HG02678 (cell line): ENCODE results near the gene OR51B2.
"Not testable (repeated sequence)": the region's sequence is repeated elsewhere in the genome, so short reads cannot be mapped to it uniquely, and the experiment has no call there.

Experiments used
- ATAC-seq: cut with Tn5 transposase; IDR thresholded peaks from one replicate; pipeline ENCODE4 v1.9.1; 2021; ENCODE audit warnings: mild to moderate bottlenecking, moderate library complexity; ENCODE audit not compliant: unreplicated experiment

Gene OR51B2, protein sequence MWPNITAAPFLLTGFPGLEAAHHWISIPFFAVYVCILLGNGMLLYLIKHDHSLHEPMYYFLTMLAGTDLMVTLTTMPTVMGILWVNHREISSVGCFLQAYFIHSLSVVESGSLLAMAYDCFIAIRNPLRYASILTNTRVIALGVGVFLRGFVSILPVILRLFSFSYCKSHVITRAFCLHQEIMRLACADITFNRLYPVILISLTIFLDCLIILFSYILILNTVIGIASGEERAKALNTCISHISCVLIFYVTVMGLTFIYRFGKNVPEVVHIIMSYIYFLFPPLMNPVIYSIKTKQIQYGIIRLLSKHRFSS

DNA sequence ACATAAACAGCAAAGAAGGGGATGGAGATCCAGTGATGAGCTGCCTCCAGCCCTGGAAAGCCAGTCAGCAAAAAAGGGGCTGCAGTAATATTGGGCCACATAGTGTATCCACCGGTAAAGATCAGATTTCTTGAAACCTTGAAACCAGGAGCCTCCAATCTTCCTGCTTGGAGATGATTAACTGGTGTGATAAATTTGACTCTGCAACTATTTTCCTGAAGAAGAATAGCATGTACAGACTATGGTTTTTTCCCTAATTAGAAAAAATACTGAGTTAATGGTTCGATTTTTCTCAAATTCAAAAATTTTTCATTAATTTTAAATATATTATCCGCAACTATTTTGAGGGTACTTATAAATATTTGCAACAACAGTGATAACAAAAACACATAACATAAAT lies at the start of gene OR51B2:
Gene OR51B2 (minus strand): TSS at position 101 of the 400 bp plus-strand sequence. CDS start 0 bp downstream, at position 101.
- ATAC-seq = no peak

DNA sequence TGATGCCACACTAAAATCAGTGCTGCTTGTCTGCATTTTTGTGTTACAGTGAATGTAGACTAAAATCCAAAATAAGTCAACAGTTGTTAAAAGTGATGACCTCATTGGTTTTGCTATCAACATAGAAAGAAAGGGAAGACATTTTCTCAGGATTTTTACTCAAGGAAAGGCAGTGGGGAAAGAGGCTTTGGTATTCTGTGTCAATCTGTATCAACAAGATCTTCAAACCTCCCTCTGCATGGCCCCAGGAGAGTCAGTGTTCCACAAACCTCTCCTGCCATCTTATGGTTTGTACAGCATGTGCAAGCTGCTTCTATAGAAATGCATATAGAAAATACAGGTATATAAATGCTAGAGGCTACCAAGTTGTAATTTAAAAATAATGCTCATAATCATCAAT lies 45.7 kb upstream of the OR51B2 start:
- ATAC-seq = peak; percentile 66

DNA sequence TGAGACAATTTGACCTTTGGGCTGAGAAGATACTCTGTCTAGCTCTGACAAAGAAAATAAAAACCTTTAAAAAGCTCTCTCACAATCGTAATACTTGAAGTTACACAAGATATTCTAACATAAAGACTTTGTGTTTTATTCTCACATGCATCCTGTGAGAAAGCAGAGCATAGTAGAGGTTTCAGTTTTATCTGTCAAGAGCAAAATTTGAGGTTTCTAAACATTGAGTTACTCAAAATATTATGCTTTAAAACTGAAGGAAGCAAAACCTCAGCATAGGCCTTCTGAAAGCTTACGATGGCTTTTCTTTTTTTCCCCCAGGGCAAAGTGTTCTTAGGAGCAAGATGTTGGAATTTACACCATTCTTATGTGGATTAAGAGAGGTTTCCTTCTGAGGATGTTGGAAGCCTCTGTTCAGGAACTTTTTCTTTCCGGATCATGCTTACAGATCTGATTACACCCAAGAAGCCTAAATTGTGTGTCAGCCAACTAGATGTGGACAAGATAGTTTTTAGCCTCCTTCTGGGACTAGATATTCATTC lies 44.5 kb upstream of the OR51B2 start:
- ATAC-seq = peak; percentile 68

DNA sequence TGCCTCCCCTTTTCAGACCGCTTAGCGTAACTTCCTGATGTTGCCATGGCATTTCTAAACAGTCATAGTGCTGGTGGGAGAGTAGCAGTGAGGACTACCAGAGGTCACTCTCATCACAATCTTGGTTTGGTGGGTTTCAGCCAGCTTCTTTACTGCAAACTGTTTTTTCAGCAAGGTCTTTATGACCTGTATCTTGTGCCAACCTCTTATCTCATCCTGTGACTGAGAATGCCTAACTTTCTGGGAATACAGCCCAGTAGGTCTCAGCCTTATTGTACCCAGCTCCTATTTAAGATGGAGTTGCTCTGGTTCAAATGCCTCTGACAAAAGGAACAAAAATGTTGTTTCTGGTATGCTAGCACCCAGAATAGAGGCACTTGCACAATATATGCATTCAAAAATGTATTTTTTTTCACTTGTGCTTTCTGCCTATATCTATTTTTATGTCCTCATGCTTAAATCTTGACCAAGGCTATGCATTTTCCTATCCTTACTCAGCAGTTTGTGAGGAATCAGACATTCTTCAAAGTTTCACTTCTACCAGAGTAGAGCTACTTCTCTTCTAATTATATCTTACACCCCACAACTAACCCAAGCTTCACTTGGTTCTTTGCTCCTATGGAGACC lies 43.5 kb upstream of the OR51B2 start:
- no peak for ATAC-seq

DNA sequence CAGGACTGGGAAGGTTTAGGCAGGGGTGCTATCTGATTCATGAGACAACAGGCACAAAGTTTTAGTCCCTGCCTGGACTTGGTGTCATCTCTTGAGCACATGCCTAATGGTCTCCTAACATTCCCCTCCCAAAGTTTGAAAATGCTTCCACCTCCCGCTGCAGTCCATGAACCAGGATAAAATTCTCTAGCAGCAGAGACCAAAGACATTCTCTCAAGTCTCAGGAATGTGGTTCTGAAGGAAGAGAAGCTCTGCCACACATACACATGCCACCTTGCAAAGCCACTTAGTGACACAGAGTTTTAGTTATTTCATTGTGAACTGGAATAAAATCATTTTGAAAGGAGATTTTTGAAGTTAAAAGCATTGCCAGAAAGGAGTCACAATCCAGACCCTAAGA lies 42.8 kb upstream of the OR51B2 start:
- ATAC-seq = no peak

DNA sequence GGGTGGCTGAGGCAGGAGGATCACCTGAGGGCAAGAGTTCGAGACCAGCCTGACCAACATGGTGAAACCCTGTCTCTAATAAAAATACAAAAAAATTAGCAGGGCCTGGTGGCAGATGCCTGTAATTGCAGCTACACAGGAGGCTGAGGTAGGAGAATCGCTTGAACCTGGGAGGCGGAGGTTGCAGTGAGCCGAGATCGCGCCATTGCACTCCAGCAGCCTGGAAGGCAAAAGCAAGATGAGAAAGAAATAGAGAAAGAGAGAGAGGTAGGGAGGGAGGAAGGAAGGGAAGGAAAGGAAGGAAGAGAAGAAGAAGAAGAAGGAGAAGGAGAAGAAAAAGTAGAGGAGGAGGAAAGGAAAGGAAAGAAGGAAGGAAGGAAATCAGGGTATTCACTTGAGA lies 42.3 kb upstream of the OR51B2 start:
- not testable (repeated sequence) for ATAC-seq

DNA sequence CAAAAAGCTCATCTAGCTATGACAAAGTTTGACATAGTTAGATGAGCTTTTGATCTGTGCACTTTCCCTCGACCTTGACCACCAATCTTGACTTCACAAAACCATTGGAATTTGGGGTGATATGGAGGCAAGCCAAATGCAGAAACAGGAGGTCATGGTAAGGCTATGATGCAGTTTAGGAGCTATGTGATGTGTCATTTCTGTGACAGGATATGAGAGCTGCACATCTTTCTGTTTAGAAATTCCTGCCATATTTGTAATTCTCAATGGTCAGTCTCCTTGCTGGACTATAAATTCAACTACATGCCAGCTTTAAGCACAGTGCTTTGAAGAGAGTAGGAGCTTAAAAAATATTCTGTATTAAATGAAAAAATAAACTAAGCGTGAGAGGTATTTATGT lies 40.1 kb upstream of the OR51B2 start:
- ATAC-seq = no peak

DNA sequence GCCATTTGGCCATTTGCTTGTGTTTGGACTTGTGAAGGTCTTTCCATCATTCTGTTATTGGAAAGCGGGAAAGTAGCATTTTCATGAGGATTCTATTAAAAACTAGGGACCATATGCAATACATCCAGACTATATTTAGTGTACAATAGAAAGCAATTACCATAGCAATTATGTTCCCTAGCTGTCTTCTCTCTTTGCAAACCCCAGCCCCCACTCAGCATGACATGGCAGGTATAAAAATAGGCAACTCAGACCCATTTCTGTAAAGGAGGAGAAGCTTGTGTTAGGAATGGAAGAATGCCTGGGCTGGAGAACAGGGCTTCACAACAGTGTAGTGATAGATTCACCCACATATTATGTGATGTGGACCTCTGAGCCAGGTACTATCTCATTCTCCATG lies 39.6 kb upstream of the OR51B2 start:
- no peak for ATAC-seq

DNA sequence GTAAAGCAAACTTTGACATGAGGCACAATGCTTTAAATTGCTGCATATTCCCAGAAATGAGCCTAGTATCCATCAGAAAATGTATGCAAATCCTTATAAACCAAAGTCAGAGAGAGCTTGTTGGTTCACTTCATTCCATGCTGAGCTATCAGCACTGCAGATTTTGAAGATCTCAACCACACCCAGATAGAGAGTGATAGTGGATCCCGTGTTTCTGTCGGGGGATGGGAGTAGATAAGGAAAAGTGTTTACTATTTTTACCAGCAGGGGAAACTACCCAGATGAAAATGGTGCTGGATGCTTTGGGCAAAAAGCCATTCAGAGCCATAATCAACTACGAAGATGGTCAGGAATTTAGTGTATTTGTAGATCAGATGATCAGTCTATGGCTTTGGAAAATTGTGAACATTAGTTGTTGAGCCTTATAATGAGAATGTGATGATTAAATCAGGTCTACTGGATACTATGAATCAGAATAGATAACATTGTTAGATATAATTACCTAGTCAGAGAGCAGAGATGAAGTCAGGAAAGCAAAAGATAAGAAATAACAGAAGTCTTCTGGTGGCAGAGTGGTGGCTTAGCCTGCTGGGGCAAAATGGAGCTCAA lies 38.0 kb upstream of the OR51B2 start:
- ATAC-seq = no peak

DNA sequence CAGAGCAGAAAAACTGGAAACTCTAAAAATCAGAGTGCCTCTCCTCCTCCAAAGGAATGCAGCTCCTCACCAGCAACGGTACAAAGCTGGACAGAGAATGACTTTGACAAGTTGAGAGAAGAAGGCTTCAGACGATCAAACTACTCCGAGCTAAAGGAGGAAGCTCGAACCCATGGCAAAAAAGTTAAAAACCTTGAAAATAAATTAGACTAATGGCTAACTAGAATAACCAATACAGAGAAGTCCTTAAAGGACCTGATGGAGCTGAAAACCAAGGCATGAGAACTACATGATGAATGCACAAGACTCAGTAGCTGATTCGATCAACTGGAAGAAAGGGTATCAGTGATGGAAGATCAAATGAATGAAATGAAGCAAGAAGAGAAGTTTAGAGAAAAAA lies 31.9 kb upstream of the OR51B2 start:
- ATAC-seq = not testable (repeated sequence)

DNA sequence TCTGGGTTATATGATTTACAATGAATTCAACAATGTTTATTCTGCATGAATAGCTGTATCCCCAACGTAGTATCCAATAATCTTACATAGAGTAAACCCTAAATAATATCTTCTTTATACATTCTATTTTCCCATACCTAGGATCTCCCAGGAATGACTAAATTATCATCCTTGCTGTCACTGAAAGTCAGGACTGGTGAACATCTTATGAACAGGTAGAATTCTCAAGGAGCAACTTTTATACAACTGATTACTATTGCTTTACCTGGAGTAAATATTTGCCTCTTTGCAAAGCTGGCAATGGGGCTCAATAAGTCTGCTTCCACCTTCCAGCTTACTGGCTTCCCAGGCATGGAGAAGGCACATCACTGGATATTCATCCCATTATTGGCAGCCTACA lies 27.1 kb upstream of the OR51B2 start, which contains the start of gene OR51B6:
Gene OR51B6 (plus strand): TSS at position 301 of the 400 bp plus-strand sequence. CDS start 0 bp downstream, at position 301.
- no peak for ATAC-seq

DNA sequence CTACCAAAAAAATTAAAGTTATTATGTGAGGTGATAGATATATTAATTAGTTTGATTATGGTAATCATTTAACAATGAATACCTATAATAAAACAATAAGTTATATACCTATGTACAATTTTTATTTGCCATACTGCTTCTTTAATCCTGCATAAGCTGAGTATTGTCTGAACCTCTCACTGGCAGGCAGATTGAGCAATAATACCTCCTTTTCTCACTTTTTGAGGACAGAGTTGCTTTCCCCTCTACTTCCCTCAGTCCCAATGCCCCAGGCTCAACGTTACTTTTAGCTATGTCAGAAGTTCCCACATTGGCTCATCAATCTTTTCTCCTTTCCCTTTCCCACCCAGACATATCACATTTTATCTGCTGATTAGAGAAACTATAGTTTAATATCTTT lies 25.5 kb upstream of the OR51B2 start:
- ATAC-seq = no peak

DNA sequence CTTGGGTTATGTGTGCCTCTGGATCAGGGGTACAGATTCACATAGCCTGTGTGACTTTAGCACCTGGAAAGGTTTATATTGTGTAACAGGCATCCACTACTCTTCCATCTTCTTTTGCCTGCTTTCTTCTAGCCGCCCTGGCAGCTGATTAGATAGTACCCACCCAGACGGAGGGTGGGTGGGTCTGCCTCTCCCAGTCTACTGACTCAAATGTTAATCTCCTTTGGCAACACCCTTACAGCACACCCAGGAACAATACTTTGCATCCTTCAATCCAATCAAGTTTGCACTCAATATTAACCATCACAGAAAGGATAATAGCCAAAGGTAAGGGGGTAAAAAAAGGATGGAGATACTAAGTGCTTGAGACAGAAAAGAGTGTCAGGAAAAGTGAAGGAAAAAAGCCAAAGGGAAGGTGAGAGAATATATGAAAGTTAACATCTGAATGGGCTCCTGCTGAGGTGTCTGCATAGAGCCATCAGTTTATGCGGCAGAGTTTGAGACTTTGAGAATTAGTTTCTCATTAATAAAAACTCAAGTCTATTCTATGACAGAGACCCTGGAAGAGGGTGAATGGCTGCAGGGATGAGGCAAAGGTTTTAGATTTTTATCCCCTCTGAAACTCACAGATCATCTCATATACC lies 24.6 kb upstream of the OR51B2 start:
- ATAC-seq = no peak

DNA sequence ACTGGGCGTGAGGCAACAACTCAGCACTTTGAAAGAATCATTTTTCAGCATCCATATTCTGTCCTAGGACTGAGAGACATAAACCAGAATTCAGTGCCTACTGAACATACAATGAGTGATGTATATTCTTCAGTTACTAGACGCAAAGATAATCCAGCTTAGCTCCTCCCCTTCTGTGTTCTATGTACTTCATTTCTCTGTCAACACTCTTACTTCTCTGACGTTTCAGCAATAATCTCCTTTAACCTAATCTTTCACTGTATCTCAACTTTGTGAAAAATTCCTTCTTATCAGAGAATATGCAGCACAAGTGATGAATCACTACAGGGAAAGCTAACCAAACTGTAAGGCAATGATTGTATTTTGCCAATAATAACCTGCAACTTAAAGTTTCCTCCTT lies 21.7 kb upstream of the OR51B2 start:
- no peak for ATAC-seq

DNA sequence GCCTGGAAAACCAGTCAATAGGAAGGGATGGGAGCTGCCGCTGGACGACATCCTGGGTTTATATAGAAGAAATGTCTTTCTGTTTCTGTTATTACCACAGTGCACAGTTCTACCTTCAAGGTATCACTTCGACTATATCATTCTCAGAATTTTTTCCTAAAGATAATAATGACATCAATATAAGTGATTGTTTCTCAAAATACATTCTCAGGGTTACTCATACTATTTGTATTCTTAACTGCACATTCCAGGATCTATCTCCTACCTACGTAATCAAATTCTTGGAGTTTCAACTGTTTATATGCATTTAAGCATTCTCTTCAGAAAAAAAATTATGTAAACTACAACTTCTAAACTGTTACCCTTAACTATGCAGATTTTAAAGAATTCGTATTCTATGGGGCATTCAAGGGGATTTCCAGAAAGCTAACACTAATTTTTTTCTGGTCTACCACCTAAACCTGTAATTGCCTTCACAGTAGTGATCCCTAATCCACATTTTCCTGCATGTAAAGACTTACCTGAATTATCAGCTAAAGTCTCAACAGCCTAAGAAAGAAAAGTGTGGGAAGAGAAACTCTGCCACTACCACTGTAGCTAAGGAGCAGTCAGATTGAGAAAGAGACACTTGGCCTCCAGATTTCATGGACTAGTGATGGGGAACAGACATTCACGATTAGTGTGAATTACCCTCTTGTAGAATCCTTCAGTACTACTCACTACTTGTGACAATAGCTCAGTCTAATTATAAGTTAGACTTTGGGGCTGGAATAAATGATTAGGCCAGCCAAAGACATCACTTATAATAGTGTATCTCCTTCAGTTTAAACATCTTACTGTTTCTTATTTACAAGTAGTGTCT lies 19.6 kb upstream of the OR51B2 start, which contains the start of gene OR51B5:
Gene OR51B5 (minus strand): TSS at position 51 of the 862 bp plus-strand sequence. CDS start 0 bp downstream, at position 51.
- ATAC-seq = no peak

DNA sequence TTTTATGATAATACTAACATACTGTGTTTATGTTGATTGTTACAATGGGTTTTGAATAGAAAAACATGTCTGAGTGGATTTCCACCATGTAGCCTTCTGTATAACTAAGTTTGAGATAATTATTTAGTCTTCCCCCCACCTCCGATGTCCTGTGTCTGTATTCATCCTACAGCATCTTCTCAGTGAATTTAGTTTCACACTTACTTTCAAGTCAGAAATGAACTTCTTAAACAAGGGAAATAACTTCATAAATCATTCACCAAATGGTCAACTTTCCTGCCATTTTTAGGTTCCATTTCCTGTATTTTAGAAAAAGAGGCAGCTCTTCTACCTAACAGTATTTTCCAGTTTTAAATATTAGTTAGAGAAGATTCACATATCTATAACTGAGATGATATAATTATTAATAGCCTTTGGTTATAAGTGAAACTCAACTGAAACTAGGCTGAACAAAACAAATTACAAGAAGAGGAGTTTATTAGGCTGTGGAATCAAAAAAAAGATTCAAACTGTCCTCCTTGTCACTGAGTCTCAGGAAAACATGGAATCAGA lies 15.8 kb upstream of the OR51B2 start:
- ATAC-seq = peak; percentile 69

DNA sequence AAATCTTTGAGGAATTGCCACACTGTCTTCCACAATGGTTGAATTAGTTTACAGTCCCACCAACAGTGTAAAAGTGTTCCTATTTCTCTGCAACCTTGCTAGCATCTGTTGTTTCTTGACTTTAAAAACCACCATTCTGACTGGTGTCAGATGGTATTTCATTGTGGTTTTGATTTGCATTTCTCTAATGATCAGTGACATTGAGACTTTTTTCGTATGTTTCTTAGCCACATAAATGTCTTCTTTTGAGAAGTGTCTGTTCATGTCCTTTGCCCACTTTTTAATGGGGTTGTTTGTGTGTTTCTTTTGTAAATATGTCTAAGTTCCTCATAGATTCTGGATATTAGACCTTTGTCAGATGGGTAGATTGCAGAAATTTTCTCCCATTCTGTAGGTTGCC lies 13.2 kb upstream of the OR51B2 start:
- ATAC-seq = not testable (repeated sequence)

DNA sequence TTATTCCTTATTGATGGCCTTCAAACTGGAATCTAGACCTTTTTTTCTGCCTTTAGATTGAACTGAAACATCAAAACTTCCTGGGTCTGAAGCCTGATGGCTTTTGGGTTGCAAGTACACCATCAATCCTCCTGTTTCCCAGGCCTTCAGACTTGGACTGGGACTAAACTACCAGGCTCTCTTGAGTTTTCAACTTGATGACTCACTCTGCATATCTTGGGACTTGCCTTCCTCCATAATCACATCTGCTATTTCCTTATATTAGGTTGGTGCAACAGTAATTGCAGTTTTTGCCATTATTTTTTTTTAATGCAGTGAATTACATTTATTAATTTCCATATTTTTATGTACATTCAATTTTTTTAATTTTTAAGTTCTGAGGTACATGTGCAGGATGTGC lies 12.2 kb upstream of the OR51B2 start:
- no peak for ATAC-seq

DNA sequence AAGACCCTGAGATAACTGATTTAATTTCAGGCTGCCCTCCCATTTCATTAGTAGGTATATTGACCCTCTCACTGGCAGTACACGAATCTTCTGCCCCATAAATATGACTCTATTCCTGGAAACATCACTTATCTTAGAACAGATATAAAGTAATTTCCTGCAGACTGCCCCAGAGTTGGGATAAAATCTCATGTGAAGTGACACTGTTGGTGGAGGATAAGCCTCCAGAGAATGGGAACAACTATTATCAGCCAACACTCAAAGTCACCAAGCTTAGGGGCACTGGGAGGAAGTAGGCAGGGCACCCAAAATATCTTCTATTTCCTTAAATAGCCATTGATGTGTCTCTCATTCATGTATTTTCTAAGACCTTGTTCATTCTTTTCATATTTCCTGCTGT lies 11.1 kb upstream of the OR51B2 start:
- no peak for ATAC-seq

DNA sequence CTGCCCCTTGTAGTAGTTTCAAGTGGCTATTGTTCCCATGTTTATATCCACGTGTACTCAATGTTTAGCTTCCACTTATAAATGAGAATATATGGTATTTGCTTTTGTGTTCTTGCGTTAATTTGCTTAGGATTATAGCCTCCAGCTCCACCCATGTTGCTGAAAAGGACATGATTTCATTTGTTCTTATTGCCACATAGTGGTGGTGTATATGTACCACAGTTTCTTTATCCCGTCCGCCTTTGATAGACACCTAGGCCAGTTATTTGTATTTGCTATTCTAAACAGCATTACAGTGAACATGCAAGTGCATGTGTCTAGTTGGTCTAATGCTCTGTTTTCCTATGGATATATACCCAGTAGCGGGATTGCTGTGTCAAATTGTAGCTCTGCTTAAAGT lies 6.8 kb downstream of the OR51B2 start:
- ATAC-seq = no peak
